HG02840 (cell line): Measurements from ENCODE around the gene CDH4.
"Not testable (repeated sequence)": the region's sequence is repeated elsewhere in the genome, so short reads cannot be mapped to it uniquely, and the experiment has no call there.

Source experiments
- ATAC-seq: cut with Tn5 transposase; IDR thresholded peaks from one replicate; pipeline ENCODE4 v1.9.1; 2021; ENCODE audit warnings: mild to moderate bottlenecking, moderate library complexity, moderate number of reproducible peaks; ENCODE audit not compliant: unreplicated experiment, low FRiP score

CDH4 gene

GRCh38 chr20:61253264-61253639 lies 1.2 kb downstream of the CDH4 start:
- no peak for ATAC-seq

DNA sequence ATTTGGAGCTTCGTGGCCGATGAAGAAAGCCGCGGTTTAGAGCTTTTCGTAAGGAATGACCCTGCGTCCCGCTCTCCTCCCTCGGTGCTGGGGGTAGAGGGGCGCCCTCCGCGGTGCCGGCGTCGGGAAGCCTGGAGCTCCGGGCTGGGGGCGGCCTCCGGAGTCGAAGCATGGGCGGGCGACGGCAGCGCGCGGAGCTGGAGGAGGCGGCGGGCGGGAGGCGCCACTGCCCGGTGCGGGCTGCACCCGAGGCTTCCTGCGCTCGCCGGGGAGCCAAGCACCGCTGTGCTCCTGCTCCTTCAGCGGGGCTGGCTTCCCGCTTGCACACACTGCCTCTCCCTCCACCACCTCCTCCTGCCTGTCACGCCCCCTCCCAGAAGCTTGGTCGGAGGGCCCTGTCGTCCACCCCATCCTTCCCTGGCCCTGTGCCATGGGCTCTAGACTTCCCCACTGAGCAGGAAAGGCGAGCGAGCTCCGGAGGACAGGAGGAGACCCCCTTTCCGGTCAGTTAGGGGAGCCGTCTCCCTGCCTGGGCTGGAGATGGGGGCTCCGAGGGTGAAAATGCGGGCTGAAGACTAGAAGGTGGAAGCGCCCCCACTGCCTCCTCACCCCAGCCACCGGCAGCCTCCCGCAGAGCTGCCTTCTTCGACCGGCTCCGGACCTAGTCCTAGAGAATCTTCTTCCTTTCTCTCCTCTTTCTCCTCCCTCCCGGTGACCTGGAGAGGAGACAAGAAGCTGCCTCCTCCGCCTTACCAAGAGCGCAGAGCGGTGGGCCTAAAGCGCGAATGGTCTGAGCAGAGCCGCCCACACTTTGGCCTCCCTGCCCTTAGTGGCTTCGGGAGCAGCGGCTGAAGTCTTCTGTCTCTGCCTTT lies 1.8 kb downstream of the CDH4 start:
- ATAC-seq: no peak

DNA sequence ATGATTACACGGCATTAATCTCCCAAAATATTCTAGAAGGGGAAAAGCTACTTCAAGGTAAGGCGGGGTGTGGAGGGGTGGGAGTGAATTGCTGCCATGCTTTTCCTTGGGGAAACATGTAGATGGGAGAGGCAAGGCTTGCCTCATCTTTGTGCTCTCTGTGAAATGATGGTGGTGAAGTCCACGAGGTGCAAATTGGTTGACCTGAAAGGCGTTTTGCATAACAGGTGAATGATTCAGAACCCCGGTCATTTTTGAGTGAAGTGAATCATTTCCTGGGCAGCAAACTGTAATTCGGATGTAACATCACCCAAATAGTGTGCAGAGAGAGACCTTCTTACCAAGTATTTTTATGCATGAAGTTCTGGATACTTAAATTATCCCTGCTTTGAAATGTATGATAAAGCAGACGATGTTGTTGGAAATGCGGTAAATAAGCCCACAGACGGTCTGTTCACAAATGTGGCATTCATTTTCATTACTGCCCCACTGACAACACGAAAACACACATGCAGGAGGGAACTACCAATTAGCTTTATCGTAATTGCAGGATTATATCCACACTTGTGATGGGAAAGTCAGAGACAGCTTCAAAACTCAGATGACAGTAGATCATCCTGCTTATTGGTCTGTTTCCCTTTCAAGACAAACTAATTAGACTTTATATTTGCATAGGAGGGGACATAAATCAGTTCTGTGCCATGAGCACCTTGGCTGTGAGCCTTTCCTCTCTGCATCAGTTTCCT lies 3.0 kb downstream of the CDH4 start:
- ATAC-seq: no peak

- ATAC-seq: no peak
These were observed 4.3 kb downstream of the CDH4 start for GRCh38 chr20:61256365-61256764.

GRCh38 chr20:61256824-61257223 lies 4.8 kb downstream of the CDH4 start:
- no peak for ATAC-seq

- no peak for ATAC-seq
These were observed 5.5 kb downstream of the CDH4 start for GRCh38 chr20:61257611-61258010.

- no peak for ATAC-seq
These were observed 7.7 kb downstream of the CDH4 start for GRCh38 chr20:61259741-61260140.

DNA sequence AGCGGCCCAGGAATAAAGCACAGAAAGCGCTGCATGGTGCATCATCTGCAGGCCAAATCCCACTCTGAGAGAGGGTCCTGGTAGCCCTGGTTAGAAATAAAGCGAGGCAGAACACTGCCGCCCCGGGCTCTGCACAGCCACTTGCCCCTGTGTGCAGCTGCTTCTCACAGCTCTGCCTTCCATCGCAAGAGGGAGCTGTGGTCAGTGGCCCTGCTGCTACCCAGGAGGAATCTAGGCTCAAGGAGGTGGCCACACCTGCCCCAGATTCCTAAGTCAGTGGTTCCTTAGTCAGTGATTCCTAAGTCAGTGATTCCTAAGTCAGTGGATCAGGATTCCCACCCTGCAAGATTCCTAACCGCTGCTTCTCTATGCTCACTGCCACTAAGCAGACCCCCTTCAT lies 8.8 kb downstream of the CDH4 start:
- no peak for ATAC-seq

DNA sequence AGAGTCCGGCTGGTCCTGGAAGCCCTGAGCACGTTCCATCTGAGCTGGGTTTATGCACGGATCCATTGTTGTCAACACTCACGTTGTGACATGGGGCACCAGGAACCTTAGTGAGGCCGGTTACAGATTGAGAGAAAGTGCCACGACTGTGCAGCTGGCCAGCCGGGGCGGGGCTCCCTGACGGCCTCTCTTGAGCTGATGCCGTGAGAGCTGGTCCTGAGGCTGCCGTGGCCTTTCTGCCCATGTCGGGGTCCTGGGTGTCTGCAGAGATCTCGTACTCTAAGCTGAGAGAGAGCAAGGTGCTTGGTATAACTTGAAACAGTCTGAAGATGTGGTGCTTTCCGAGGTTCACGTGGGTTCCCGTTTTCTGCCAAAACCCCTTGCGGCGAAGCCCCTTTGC lies 10.0 kb downstream of the CDH4 start:
- ATAC-seq: no peak

GRCh38 chr20:61262514-61262913 lies 10.5 kb downstream of the CDH4 start:
- ATAC-seq: no peak

GRCh38 chr20:61263084-61263695 lies 11.1 kb downstream of the CDH4 start:
- no peak for ATAC-seq

DNA sequence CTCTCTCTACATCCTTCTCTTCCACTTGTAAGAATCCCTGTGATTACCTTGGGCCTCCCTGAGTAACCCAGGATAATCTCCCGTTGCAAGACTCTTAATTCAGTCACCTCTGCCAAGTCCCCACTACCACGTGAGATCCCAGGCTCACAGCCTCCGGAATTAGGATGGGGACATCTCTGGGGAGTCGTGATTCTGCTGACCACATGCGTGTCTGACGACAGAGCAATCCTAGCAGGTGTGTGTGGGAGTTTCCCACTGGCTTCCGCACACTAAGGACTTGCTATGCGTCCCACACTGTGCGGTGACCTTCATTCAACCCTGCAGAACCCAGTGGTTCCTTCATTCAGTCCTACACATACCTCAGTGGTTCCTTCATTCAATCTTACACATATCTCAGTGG lies 11.9 kb downstream of the CDH4 start:
- no peak for ATAC-seq

DNA sequence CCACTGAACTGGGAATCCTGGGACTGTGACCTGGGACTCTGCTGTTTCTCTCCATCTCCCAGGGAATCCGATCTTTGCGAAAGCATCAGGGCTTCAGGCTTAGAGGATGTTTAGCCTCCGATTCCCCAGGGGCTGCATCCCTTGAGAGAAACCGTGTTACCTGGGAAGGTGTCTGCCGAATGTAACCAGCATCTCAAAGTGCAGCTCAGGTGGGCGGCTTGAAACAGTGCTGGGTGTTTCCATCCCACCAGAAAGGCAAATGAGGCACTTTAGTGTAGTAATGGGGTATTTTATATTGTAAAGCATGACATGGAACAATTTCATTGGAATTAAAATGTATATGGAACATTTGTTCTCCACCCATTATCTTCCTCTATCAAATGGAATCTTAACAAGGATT lies 15.2 kb downstream of the CDH4 start:
- no peak for ATAC-seq

- no peak for ATAC-seq
These were observed 16.0 kb downstream of the CDH4 start for GRCh38 chr20:61268024-61268423.

- ATAC-seq: no peak
These were observed 19.5 kb downstream of the CDH4 start for GRCh38 chr20:61271312-61272231.

DNA sequence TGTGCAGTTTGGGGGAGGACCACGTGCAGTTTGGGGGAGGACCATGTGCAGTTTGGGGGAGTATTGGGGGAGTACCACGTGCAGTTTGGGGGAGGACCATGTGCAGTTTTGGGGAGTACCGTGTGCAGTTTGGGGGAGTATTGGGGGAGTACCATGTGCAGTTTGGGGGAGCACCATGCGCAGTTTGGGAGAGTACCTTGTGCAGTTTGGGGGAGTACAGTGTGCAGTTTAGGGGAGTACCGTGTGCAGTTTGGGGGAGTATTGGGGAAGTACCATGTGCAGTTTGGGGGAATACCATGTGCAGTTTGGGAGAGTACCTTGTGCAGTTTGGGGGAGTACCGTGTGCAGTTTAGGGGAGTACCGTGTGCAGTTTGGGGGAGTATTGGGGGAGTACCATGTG lies 21.0 kb downstream of the CDH4 start:
- not testable (repeated sequence) for ATAC-seq

DNA sequence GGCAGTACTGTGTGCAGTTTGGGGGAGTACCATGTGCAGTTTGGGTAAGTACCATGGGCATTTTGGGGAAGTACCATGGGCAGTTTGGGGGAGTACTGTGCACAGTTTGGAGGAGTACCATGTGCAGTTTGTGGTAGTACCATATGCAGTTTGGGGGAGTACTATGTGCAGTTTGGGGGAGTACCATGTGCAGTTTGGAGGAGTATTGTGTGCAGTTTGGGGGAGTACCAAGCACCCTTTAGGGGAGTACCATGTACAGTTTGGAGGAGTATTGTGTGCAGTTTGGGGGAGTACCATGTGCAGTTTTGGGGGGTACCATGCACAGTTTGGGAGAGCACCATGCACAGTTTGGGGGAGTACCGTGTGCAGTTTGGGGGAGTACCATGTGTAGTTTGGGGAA lies 21.6 kb downstream of the CDH4 start:
- ATAC-seq: not testable (repeated sequence)

GRCh38 chr20:61274326-61274725 lies 22.3 kb downstream of the CDH4 start:
- ATAC-seq: no peak

GRCh38 chr20:61278296-61278695 lies 26.2 kb downstream of the CDH4 start:
- no peak for ATAC-seq

GRCh38 chr20:61279621-61280150 lies 27.6 kb downstream of the CDH4 start:
- ATAC-seq: no peak
